ENCODE data around the gene SMYD2. TPM values are rescaled to one million over a fixed set of nuclear protein-coding genes. Genes with fewer than 3 reads are reported as not detected.

Gene SMYD2
- polyA plus RNA-seq, 2 of the 4 experiments (the other 2 are of a cell fraction): 32.3 to 54.9 TPM

DNA sequence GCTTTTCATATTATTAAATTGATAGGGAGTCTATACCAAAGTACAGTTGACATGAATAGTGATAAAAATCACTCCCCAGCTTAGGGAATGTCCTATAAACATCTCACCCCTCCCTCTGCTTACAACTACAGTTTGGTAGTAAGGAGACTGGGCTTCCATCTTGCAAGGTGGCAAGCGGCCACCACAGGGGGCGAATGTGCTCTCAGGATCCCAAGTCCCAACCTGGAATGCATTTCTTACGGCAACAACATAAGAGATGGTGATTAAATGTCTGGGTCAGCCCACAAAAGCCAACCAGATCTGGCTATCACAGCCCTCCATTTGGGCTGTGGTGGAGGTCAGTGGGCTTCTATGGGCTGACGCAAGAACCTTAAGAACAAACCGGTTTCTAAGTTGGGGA, 68.0 kb downstream of the SMYD2 start:
- H3K4me3 ChIP-seq: no peak overlapping the region
- no peak overlapping the region for H3K27ac ChIP-seq
- POLR2A ChIA-PET: no interaction called here
- no peak for TF ChIP-seq RAD21 (conservative IDR thresholded peaks at IDR 0.05 in 1 of 2, IDR thresholded peaks at IDR 0.05 in 1 of 2)
- TF ChIP-seq, protein P1, sequence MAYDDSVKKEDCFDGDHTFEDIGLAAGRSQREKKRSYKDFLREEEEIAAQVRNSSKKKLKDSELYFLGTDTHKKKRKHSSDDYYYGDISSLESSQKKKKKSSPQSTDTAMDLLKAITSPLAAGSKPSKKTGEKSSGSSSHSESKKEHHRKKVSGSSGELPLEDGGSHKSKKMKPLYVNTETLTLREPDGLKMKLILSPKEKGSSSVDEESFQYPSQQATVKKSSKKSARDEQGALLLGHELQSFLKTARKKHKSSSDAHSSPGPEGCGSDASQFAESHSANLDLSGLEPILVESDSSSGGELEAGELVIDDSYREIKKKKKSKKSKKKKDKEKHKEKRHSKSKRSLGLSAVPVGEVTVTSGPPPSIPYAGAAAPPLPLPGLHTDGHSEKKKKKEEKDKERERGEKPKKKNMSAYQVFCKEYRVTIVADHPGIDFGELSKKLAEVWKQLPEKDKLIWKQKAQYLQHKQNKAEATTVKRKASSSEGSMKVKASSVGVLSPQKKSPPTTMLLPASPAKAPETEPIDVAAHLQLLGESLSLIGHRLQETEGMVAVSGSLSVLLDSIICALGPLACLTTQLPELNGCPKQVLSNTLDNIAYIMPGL (CRISPR knock-in tag; IDR thresholded peaks at IDR 0.05; ENCODE audit: borderline replicate concordance): no peak
- no peak for TF ChIP-seq BHLHE40 (IDR thresholded peaks at IDR 0.05; ENCODE audit: low read depth, low read length)
- TF ChIP-seq HEYL (CRISPR knock-in tag; IDR thresholded peaks at IDR 0.05): no peak
- TF ChIP-seq, protein P2, sequence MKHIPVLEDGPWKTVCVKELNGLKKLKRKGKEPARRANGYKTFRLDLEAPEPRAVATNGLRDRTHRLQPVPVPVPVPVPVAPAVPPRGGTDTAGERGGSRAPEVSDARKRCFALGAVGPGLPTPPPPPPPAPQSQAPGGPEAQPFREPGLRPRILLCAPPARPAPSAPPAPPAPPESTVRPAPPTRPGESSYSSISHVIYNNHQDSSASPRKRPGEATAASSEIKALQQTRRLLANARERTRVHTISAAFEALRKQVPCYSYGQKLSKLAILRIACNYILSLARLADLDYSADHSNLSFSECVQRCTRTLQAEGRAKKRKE (CRISPR knock-in tag; IDR thresholded peaks at IDR 0.05; ENCODE audit: low read depth): no peak
- TF ChIP-seq GATA3 (IDR thresholded peaks at IDR 0.05; ENCODE audit: borderline replicate concordance): no peak
- TF ChIP-seq HOXA7 (CRISPR knock-in tag; IDR thresholded peaks at IDR 0.05): no peak
- TF ChIP-seq, protein P3, sequence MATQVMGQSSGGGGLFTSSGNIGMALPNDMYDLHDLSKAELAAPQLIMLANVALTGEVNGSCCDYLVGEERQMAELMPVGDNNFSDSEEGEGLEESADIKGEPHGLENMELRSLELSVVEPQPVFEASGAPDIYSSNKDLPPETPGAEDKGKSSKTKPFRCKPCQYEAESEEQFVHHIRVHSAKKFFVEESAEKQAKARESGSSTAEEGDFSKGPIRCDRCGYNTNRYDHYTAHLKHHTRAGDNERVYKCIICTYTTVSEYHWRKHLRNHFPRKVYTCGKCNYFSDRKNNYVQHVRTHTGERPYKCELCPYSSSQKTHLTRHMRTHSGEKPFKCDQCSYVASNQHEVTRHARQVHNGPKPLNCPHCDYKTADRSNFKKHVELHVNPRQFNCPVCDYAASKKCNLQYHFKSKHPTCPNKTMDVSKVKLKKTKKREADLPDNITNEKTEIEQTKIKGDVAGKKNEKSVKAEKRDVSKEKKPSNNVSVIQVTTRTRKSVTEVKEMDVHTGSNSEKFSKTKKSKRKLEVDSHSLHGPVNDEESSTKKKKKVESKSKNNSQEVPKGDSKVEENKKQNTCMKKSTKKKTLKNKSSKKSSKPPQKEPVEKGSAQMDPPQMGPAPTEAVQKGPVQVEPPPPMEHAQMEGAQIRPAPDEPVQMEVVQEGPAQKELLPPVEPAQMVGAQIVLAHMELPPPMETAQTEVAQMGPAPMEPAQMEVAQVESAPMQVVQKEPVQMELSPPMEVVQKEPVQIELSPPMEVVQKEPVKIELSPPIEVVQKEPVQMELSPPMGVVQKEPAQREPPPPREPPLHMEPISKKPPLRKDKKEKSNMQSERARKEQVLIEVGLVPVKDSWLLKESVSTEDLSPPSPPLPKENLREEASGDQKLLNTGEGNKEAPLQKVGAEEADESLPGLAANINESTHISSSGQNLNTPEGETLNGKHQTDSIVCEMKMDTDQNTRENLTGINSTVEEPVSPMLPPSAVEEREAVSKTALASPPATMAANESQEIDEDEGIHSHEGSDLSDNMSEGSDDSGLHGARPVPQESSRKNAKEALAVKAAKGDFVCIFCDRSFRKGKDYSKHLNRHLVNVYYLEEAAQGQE (IDR thresholded peaks at IDR 0.05): no peak
- TF ChIP-seq, protein P4, sequence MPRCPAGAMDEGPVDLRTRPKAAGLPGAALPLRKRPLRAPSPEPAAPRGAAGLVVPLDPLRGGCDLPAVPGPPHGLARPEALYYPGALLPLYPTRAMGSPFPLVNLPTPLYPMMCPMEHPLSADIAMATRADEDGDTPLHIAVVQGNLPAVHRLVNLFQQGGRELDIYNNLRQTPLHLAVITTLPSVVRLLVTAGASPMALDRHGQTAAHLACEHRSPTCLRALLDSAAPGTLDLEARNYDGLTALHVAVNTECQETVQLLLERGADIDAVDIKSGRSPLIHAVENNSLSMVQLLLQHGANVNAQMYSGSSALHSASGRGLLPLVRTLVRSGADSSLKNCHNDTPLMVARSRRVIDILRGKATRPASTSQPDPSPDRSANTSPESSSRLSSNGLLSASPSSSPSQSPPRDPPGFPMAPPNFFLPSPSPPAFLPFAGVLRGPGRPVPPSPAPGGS (IDR thresholded peaks at IDR 0.05): no peak
- TF ChIP-seq FOXS1 (CRISPR knock-in tag; IDR thresholded peaks at IDR 0.05): no peak
- no peak for TF ChIP-seq RFX5 (IDR thresholded peaks at IDR 0.05)
- TF ChIP-seq EHF (CRISPR knock-in tag; IDR thresholded peaks at IDR 0.05): no peak
- TF ChIP-seq CHD4 (IDR thresholded peaks at IDR 0.05; ENCODE audit: borderline replicate concordance): no peak
- TF ChIP-seq TP53 (CRISPR knock-in tag; IDR thresholded peaks at IDR 0.05): no peak
- no peak for TF ChIP-seq EP300 (IDR thresholded peaks at IDR 0.05)
- TF ChIP-seq, protein P5, sequence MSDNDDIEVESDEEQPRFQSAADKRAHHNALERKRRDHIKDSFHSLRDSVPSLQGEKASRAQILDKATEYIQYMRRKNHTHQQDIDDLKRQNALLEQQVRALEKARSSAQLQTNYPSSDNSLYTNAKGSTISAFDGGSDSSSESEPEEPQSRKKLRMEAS (IDR thresholded peaks at IDR 0.05): no peak
- TF ChIP-seq, protein P6, sequence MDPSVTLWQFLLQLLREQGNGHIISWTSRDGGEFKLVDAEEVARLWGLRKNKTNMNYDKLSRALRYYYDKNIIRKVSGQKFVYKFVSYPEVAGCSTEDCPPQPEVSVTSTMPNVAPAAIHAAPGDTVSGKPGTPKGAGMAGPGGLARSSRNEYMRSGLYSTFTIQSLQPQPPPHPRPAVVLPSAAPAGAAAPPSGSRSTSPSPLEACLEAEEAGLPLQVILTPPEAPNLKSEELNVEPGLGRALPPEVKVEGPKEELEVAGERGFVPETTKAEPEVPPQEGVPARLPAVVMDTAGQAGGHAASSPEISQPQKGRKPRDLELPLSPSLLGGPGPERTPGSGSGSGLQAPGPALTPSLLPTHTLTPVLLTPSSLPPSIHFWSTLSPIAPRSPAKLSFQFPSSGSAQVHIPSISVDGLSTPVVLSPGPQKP (IDR thresholded peaks at IDR 0.05; ENCODE audit: low read depth, low read length): no peak
- H3K4me1 ChIP-seq: 0 out of 3 replicates have a peak, but pooled peaks cover 5% of the 10 kb centered on the region
- H3K9me3 ChIP-seq: no peaks in the 10 kb centered on the region
- ATAC-seq: no peak
- CTCF ChIA-PET: interaction anchor here (1.0 to 3.0 kb wide), 4 partner anchors 10 to 236 kb away, joined by 3 to 24 read pairs (median 7); no protein-coding TSS in a partner anchor
- H3K4me2 ChIP-seq: no peak overlapping the region
- DNase-seq (ENCODE audit: low read depth in 1 of 2, low spot score in 1 of 2): no peak
- no peak for FAIRE-seq
- WGBS (ENCODE audit: missing lambda C conversion rate): 90% methylated on average over 5 of the region's 5 CpGs

Measured in A549 (cell line).